K562 treated with DMSO at 1 percent for 48 hours (cell line): ENCODE measurements around the gene KLHDC2. TPM values are rescaled to one million over a fixed set of nuclear protein-coding genes. Genes with fewer than 3 reads are reported as not detected.

Experiments
- total RNA-seq: library from RNA; unstranded; fragments of 300-600 nt; gene quantifications from 2 replicates; pipeline ENCODE4 v1.2.3, GENCODE V29; 2022; ENCODE audit warnings: low replicate concordance; ENCODE audit errors: extremely low read depth

Gene KLHDC2
- total RNA-seq: not detected in 2 replicates

GRCh38 chr14:49767571-49768300, at the start of gene KLHDC2:
Gene KLHDC2, plus strand, starts transcription at chr14:49768153. Its CDS starts 316 bp downstream, at chr14:49768469.

Other genes starting within 250 kb of the KLHDC2 start
- gene RPS29, start 181.8 kb upstream of the KLHDC2 start, total RNA-seq: not detected in 2 replicates
- gene LRR1, start 169.2 kb upstream of the KLHDC2 start, total RNA-seq: not detected in 2 replicates
- not detected in 2 replicates for gene RPL36AL, start 147.5 kb upstream of the KLHDC2 start, total RNA-seq
- gene MGAT2, start 147.4 kb upstream of the KLHDC2 start, total RNA-seq: not detected in 2 replicates
- gene DNAAF2, start 132.9 kb upstream of the KLHDC2 start, total RNA-seq: not detected in 2 replicates
- not detected in 2 replicates for gene POLE2, start 79.9 kb upstream of the KLHDC2 start, total RNA-seq
- not detected in 2 replicates for gene KLHDC1, start 75.0 kb upstream of the KLHDC2 start, total RNA-seq
- not detected in 2 replicates for gene NEMF, start 84.6 kb downstream of the KLHDC2 start, total RNA-seq
- gene ARF6, start 124.9 kb downstream of the KLHDC2 start, total RNA-seq: not detected in 2 replicates